GM19452 (cell line): Measurements from ENCODE around the gene DAPL1.

ENCODE experiments used
- ATAC-seq: cut with Tn5 transposase; IDR thresholded peaks from one replicate; pipeline ENCODE4 v1.9.1; 2021; ENCODE audit not compliant: unreplicated experiment

DAPL1 gene

GRCh38 chr2:158776231-158776630, 18.9 kb upstream of the DAPL1 start:
- ATAC-seq = no peak

- no peak for ATAC-seq
Observed at GRCh38 chr2:158777077-158777476, 18.0 kb upstream of the DAPL1 start.

- no peak for ATAC-seq
Observed at GRCh38 chr2:158778243-158778642, 16.9 kb upstream of the DAPL1 start.

- ATAC-seq = no peak
Observed at GRCh38 chr2:158779621-158780020, 15.5 kb upstream of the DAPL1 start.

- no peak for ATAC-seq
Observed at GRCh38 chr2:158781353-158781961, 13.7 kb upstream of the DAPL1 start.

GRCh38 chr2:158782136-158782535, 13.0 kb upstream of the DAPL1 start:
- ATAC-seq = no peak

- ATAC-seq = no peak
Observed at GRCh38 chr2:158782616-158783015, 12.5 kb upstream of the DAPL1 start.

GRCh38 chr2:158783923-158784322, 11.2 kb upstream of the DAPL1 start:
- ATAC-seq = no peak

- no peak for ATAC-seq
Observed at GRCh38 chr2:158786897-158787296, 8.2 kb upstream of the DAPL1 start.

GRCh38 chr2:158788951-158789350, 6.2 kb upstream of the DAPL1 start:
- ATAC-seq = no peak

GRCh38 chr2:158796652-158797051, 1.5 kb downstream of the DAPL1 start:
- no peak for ATAC-seq

- no peak for ATAC-seq
Observed at GRCh38 chr2:158797963-158798700, 3.0 kb downstream of the DAPL1 start.

- ATAC-seq = no peak
Observed at GRCh38 chr2:158799181-158799580, 4.1 kb downstream of the DAPL1 start.

- ATAC-seq = no peak
Observed at GRCh38 chr2:158803506-158803905, 8.4 kb downstream of the DAPL1 start.

GRCh38 chr2:158805255-158805654, 10.1 kb downstream of the DAPL1 start:
- no peak for ATAC-seq

GRCh38 chr2:158805936-158806335, 10.8 kb downstream of the DAPL1 start:
- ATAC-seq = no peak

- ATAC-seq = no peak
Observed at GRCh38 chr2:158806941-158807340, 11.8 kb downstream of the DAPL1 start.

- no peak for ATAC-seq
Observed at GRCh38 chr2:158808426-158808825, 13.3 kb downstream of the DAPL1 start.

GRCh38 chr2:158809816-158810215, 14.7 kb downstream of the DAPL1 start:
- ATAC-seq = no peak

GRCh38 chr2:158810731-158811460, 15.8 kb downstream of the DAPL1 start:
- no peak for ATAC-seq

- ATAC-seq = no peak
Observed at GRCh38 chr2:158815166-158815565, 20.0 kb downstream of the DAPL1 start.

- ATAC-seq = no peak
Observed at GRCh38 chr2:158815658-158816057, 20.5 kb downstream of the DAPL1 start.
